ENCODE measurements around the gene LRRC23. TPM values are rescaled to one million over a fixed set of nuclear protein-coding genes. Genes with fewer than 3 reads are reported as not detected.

LRRC23 gene
- total and polyA plus RNA-seq, 2 of the 13 experiments (the other 11 are each of a cell fraction or from before 2014, with no cell fraction given): 6.0 to 7.8 TPM

DNA sequence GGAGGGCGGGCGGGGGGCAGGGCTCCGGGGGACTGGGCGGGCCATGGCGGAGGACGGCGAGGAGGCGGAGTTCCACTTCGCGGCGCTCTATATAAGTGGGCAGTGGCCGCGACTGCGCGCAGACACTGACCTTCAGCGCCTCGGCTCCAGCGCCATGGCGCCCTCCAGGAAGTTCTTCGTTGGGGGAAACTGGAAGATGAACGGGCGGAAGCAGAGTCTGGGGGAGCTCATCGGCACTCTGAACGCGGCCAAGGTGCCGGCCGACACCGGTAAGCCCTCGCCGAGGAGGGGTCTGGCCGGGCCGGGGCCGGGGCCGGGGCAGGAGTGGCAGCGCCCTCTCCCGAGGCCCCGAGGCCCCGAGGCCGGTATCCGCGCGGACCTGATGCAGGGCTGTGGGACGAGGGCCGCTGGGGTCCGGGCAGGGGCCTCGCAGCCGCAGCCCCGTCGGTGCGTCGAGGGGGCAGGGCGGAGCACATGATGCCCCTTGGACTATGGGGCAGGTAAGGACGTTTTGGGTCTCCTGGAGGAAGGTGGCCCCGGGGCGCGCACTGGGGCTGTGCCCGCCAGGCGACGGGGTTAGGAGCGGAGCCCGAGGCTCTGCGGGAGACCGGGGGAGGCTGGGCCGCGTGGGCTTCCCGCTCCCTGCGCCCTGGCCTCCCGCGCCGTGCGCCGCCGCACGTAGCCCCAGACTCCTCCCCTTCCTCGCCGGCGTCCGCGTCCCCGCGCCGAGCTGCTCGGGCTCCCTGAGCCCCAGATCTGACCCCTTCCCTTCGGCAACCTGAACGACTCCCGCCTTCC lies 37.0 kb upstream of the LRRC23 start, which contains the start of gene TPI1 (continued):
- TF ChIP-seq, protein P1, sequence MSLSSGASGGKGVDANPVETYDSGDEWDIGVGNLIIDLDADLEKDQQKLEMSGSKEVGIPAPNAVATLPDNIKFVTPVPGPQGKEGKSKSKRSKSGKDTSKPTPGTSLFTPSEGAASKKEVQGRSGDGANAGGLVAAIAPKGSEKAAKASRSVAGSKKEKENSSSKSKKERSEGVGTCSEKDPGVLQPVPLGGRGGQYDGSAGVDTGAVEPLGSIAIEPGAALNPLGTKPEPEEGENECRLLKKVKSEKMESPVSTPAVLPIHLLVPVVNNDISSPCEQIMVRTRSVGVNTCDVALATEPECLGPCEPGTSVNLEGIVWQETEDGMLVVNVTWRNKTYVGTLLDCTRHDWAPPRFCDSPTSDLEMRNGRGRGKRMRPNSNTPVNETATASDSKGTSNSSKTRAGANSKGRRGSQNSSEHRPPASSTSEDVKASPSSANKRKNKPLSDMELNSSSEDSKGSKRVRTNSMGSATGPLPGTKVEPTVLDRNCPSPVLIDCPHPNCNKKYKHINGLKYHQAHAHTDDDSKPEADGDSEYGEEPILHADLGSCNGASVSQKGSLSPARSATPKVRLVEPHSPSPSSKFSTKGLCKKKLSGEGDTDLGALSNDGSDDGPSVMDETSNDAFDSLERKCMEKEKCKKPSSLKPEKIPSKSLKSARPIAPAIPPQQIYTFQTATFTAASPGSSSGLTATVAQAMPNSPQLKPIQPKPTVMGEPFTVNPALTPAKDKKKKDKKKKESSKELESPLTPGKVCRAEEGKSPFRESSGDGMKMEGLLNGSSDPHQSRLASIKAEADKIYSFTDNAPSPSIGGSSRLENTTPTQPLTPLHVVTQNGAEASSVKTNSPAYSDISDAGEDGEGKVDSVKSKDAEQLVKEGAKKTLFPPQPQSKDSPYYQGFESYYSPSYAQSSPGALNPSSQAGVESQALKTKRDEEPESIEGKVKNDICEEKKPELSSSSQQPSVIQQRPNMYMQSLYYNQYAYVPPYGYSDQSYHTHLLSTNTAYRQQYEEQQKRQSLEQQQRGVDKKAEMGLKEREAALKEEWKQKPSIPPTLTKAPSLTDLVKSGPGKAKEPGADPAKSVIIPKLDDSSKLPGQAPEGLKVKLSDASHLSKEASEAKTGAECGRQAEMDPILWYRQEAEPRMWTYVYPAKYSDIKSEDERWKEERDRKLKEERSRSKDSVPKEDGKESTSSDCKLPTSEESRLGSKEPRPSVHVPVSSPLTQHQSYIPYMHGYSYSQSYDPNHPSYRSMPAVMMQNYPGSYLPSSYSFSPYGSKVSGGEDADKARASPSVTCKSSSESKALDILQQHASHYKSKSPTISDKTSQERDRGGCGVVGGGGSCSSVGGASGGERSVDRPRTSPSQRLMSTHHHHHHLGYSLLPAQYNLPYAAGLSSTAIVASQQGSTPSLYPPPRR (CRISPR knock-in tag; IDR thresholded peaks at IDR 0.05; ENCODE audit: borderline replicate concordance): 0 out of 2 replicates have a peak, but pooled peaks have one; percentile 10
- TF ChIP-seq ZNF430 (CRISPR knock-in tag; IDR thresholded peaks at IDR 0.05) (peak; percentile 93; the same call in 1 of the 2 replicates), JUN (CRISPR knock-in tag; IDR thresholded peaks at IDR 0.05) (no peak), ZNF761 (CRISPR knock-in tag; conservative IDR thresholded peaks at IDR 0.05) (peak; percentile 79; the same call in 1 of the 2 replicates), ASH2L (IDR thresholded peaks at IDR 0.05; ENCODE audit: insufficient read length, low read depth, low read length) (peak; percentile 80), PRPF4 (IDR thresholded peaks at IDR 0.05; ENCODE audit: low read depth, low read length, poor library complexity, severe bottlenecking) (no peak), ZSCAN25 (CRISPR knock-in tag; IDR thresholded peaks at IDR 0.05) (peak; percentile 34; the same call in 1 of the 2 replicates), EEA1 (CRISPR knock-in tag; IDR thresholded peaks at IDR 0.05; ENCODE audit: borderline replicate concordance) (no peak), ZNF891 (CRISPR knock-in tag; IDR thresholded peaks at IDR 0.05) (peak; percentile 19; the same call in 1 of the 2 replicates), PITX1 (CRISPR knock-in tag; IDR thresholded peaks at IDR 0.05) (peak; percentile 45; the same call in 1 of the 2 replicates), SKIL (CRISPR knock-in tag; IDR thresholded peaks at IDR 0.05; ENCODE audit: borderline replicate concordance) (no peak; the same call in 1 of the 2 replicates), JARID2 (CRISPR knock-in tag; IDR thresholded peaks at IDR 0.05; ENCODE audit: insufficient replicate concordance) (peak; percentile 13), PAXIP1 (CRISPR knock-in tag; conservative IDR thresholded peaks at IDR 0.05) (0 out of 2 replicates have a peak, but pooled peaks have one; percentile 3)
- TF ChIP-seq, protein P2, sequence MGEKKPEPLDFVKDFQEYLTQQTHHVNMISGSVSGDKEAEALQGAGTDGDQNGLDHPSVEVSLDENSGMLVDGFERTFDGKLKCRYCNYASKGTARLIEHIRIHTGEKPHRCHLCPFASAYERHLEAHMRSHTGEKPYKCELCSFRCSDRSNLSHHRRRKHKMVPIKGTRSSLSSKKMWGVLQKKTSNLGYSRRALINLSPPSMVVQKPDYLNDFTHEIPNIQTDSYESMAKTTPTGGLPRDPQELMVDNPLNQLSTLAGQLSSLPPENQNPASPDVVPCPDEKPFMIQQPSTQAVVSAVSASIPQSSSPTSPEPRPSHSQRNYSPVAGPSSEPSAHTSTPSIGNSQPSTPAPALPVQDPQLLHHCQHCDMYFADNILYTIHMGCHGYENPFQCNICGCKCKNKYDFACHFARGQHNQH (CRISPR knock-in tag; IDR thresholded peaks at IDR 0.05): peak; percentile 57
